K562 (cell line): Measurements from ENCODE around the gene GPR162. TPM values are rescaled to one million over a fixed set of nuclear protein-coding genes. Genes with fewer than 3 reads are reported as not detected.
A peak's percentile ranks its signal among the peaks of the same experiment; 100 is the strongest.

Source experiments
- CHD2 ChIP-seq: IDR thresholded peaks from 2 replicates; pipeline ENCODE4 v1.6.1; 2011; ENCODE audit warnings: low read depth, low read length
- CREBBP ChIP-seq: IDR thresholded peaks from one replicate; pipeline ENCODE4 v1.6.1; 2012; ENCODE audit warnings: low read depth, mild to moderate bottlenecking, control low read depth, inconsistent platforms, low read length
- DDX20 ChIP-seq: fragments of 450-650 bp; IDR thresholded peaks from 2 replicates; pipeline ENCODE4 v1.6.1; 2016; ENCODE audit warnings: missing genetic modification characterization, low read depth, mild to moderate bottlenecking, missing compliant biosample characterization, moderate library complexity
- ERF ChIP-seq: fragments of 450-650 bp; formaldehyde crosslinking; IDR thresholded peaks from 2 replicates; pipeline ENCODE4 v1.4.0; 2020; ENCODE audit warnings: mild to moderate bottlenecking, mixed read lengths
- HDAC6 ChIP-seq: IDR thresholded peaks from 2 replicates; pipeline ENCODE4 v1.6.1; 2012; ENCODE audit warnings: low read depth, mild to moderate bottlenecking, control low read depth, inconsistent platforms, low read length, moderate library complexity
- OTX1 ChIP-seq: fragments of 450-650 bp; formaldehyde crosslinking; IDR thresholded peaks from 2 replicates; pipeline ENCODE4 v1.4.0; 2022; ENCODE audit warnings: mild to moderate bottlenecking
- POLR2AphosphoS2 ChIP-seq: IDR thresholded peaks from 2 replicates; pipeline ENCODE4 v1.6.1; 2012; ENCODE audit warnings: low read length, improper control_type of control experiment
- POLR3G ChIP-seq: IDR thresholded peaks from 2 replicates; pipeline ENCODE4 v1.6.1; 2011; ENCODE audit not compliant: insufficient read length, insufficient replicate concordance; ENCODE audit errors: extremely low read depth
- SP1 ChIP-seq: sonication (generic); formaldehyde crosslinking; IDR thresholded peaks from 2 replicates; pipeline ENCODE4 v1.8.1; 2022; ENCODE audit warnings: mild to moderate bottlenecking, missing genetic modification reagents
- ZNF518B ChIP-seq: fragments of 250-450 bp; sonication (Bioruptor Pico); IDR thresholded peaks from 2 replicates; pipeline ENCODE4 v1.5.0; 2021; ENCODE audit warnings: mild to moderate bottlenecking, moderate library complexity
- polyA plus RNA-seq, 8 experiments: library from polyadenylated mRNA; depleted of rRNA in 4 of 8; stranded (reverse) in 5 of 8; unstranded in 3 of 8; fragments of >200 nt; fragmentation: Nextera tagmentation in 2 of 8; fragmentation: Illumina TruSeq in 1 of 8; extraction: Ambion mirVana in 2 of 8; extraction: Trizol in 1 of 8; gene quantifications; 2 replicates each; pipeline versions ENCODE4 v1.2.1 to v1.2.3, GENCODE V29; 2011 to 2014; ENCODE audit warnings: inconsistent platforms in 1 of 8, missing spikeins in 1 of 8
- total RNA-seq, 7 experiments: library from RNA; depleted of rRNA in 6 of 7; stranded (reverse); fragments of >200 nt in 6 of 7; fragmentation: Illumina TruSeq in 2 of 7; extraction: Trizol in 2 of 7; gene quantifications; 2 replicates each; pipeline versions ENCODE4 v1.2.1 to v1.2.3, GENCODE V29; 2011 to 2021; ENCODE audit warnings: low replicate concordance in 1 of 7
- TF ChIP-seq, protein P1 (sequence below): fragments of 450-650 bp; IDR thresholded peaks from 2 replicates; pipeline ENCODE4 v1.6.1; 2017; ENCODE audit warnings: mild to moderate bottlenecking, moderate library complexity
- TF ChIP-seq, protein P2 (sequence below): fragments of 200-800 bp; sonication (Bioruptor generic); IDR thresholded peaks from 2 replicates; pipeline ENCODE4 v1.6.1; 2016; ENCODE audit warnings: missing genetic modification characterization, missing compliant biosample characterization
- TF ChIP-seq, protein P3 (sequence below): fragments of 250-450 bp; sonication (Bioruptor Pico); IDR thresholded peaks from 2 replicates; pipeline ENCODE4 v1.5.0; 2020; ENCODE audit warnings: mild to moderate bottlenecking, borderline replicate concordance

The GPR162 gene
- total and polyA plus RNA-seq, 9 of the 15 experiments (the other 6 are each of a cell fraction or from before 2014, with no cell fraction given), result 0.65 to 1.8 (median 1.1) TPM; not detected in 2

GRCh38 chr12:6873094-6874014 is 51.7 kb downstream of the GPR162 start, which contains the start of gene SPSB2 (continued):
- TF ChIP-seq, protein P1, sequence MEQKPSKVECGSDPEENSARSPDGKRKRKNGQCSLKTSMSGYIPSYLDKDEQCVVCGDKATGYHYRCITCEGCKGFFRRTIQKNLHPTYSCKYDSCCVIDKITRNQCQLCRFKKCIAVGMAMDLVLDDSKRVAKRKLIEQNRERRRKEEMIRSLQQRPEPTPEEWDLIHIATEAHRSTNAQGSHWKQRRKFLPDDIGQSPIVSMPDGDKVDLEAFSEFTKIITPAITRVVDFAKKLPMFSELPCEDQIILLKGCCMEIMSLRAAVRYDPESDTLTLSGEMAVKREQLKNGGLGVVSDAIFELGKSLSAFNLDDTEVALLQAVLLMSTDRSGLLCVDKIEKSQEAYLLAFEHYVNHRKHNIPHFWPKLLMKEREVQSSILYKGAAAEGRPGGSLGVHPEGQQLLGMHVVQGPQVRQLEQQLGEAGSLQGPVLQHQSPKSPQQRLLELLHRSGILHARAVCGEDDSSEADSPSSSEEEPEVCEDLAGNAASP, result no peak
- no peak for TF ChIP-seq DDX20 (tag)
- no peak for TF ChIP-seq HDAC6
- TF ChIP-seq ZNF518B (CRISPR knock-in tag), result no peak
- no peak for TF ChIP-seq ERF (CRISPR knock-in tag)
- TF ChIP-seq, protein P2, sequence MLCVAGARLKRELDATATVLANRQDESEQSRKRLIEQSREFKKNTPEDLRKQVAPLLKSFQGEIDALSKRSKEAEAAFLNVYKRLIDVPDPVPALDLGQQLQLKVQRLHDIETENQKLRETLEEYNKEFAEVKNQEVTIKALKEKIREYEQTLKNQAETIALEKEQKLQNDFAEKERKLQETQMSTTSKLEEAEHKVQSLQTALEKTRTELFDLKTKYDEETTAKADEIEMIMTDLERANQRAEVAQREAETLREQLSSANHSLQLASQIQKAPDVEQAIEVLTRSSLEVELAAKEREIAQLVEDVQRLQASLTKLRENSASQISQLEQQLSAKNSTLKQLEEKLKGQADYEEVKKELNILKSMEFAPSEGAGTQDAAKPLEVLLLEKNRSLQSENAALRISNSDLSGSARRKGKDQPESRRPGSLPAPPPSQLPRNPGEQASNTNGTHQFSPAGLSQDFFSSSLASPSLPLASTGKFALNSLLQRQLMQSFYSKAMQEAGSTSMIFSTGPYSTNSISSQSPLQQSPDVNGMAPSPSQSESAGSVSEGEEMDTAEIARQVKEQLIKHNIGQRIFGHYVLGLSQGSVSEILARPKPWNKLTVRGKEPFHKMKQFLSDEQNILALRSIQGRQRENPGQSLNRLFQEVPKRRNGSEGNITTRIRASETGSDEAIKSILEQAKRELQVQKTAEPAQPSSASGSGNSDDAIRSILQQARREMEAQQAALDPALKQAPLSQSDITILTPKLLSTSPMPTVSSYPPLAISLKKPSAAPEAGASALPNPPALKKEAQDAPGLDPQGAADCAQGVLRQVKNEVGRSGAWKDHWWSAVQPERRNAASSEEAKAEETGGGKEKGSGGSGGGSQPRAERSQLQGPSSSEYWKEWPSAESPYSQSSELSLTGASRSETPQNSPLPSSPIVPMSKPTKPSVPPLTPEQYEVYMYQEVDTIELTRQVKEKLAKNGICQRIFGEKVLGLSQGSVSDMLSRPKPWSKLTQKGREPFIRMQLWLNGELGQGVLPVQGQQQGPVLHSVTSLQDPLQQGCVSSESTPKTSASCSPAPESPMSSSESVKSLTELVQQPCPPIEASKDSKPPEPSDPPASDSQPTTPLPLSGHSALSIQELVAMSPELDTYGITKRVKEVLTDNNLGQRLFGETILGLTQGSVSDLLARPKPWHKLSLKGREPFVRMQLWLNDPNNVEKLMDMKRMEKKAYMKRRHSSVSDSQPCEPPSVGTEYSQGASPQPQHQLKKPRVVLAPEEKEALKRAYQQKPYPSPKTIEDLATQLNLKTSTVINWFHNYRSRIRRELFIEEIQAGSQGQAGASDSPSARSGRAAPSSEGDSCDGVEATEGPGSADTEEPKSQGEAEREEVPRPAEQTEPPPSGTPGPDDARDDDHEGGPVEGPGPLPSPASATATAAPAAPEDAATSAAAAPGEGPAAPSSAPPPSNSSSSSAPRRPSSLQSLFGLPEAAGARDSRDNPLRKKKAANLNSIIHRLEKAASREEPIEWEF, result no peak
- no peak for TF ChIP-seq POLR3G
- TF ChIP-seq POLR2AphosphoS2, result no peak
- peak; percentile 68 for TF ChIP-seq CHD2
- TF ChIP-seq, protein P3, sequence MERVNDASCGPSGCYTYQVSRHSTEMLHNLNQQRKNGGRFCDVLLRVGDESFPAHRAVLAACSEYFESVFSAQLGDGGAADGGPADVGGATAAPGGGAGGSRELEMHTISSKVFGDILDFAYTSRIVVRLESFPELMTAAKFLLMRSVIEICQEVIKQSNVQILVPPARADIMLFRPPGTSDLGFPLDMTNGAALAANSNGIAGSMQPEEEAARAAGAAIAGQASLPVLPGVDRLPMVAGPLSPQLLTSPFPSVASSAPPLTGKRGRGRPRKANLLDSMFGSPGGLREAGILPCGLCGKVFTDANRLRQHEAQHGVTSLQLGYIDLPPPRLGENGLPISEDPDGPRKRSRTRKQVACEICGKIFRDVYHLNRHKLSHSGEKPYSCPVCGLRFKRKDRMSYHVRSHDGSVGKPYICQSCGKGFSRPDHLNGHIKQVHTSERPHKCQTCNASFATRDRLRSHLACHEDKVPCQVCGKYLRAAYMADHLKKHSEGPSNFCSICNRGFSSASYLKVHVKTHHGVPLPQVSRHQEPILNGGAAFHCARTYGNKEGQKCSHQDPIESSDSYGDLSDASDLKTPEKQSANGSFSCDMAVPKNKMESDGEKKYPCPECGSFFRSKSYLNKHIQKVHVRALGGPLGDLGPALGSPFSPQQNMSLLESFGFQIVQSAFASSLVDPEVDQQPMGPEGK (CRISPR knock-in tag), result no peak
- no peak for TF ChIP-seq CREBBP
- no peak for TF ChIP-seq OTX1 (CRISPR knock-in tag)
- peak; percentile 89 for TF ChIP-seq SP1
